ENCODE results near the gene SNTA1. TPM values are rescaled to one million over a fixed set of nuclear protein-coding genes. Genes with fewer than 3 reads are reported as not detected.

The SNTA1 gene
- total and polyA plus RNA-seq, 2 of the 13 experiments (the other 11 are each of a cell fraction or from before 2014, with no cell fraction given): 16.4 to 18.3 TPM

GRCh38 chr20:33372993-33373441 lies 70.5 kb downstream of the SNTA1 start (continued):
- no peak for TF ChIP-seq CENPBD1 (CRISPR knock-in tag; IDR thresholded peaks at IDR 0.05; ENCODE audit: borderline replicate concordance, low read depth)
- TF ChIP-seq KDM2A (CRISPR knock-in tag; IDR thresholded peaks at IDR 0.05; ENCODE audit: borderline replicate concordance, low read depth): 0 out of 2 replicates have a peak, but pooled peaks have one; percentile 38
- no peak for TF ChIP-seq TRAFD1 (CRISPR knock-in tag; IDR thresholded peaks at IDR 0.05; ENCODE audit: borderline replicate concordance)
- no peak for TF ChIP-seq TFAP4 (IDR thresholded peaks at IDR 0.05; ENCODE audit: borderline replicate concordance, low read depth)
- no peak for TF ChIP-seq ZHX2 (IDR thresholded peaks at IDR 0.05; ENCODE audit: low read depth)
- TF ChIP-seq ZHX2 (CRISPR knock-in tag; IDR thresholded peaks at IDR 0.05; ENCODE audit: borderline replicate concordance): no peak
- TF ChIP-seq IRX3 (CRISPR knock-in tag; IDR thresholded peaks at IDR 0.05; ENCODE audit: borderline replicate concordance, low read depth): no peak
- TF ChIP-seq KLF12 (CRISPR knock-in tag; IDR thresholded peaks at IDR 0.05; ENCODE audit: borderline replicate concordance): no peak
- no peak for TF ChIP-seq SNAPC5 (CRISPR knock-in tag; IDR thresholded peaks at IDR 0.05; ENCODE audit: borderline replicate concordance)
- TF ChIP-seq JDP2 (CRISPR knock-in tag; IDR thresholded peaks at IDR 0.05; ENCODE audit: borderline replicate concordance): no peak
- TF ChIP-seq ZNF503 (CRISPR knock-in tag; IDR thresholded peaks at IDR 0.05): no peak
- no peak for TF ChIP-seq NFE2 (CRISPR knock-in tag; IDR thresholded peaks at IDR 0.05)
- no peak for TF ChIP-seq NKX3-1 (CRISPR knock-in tag; IDR thresholded peaks at IDR 0.05)
- TF ChIP-seq ZNF225 (CRISPR knock-in tag; IDR thresholded peaks at IDR 0.05): 0 out of 2 replicates have a peak, but pooled peaks have one; percentile 46
